Activated naive CD4-positive, alpha-beta T cell treated with Interleukin-2 at 50 U/mL for 16 hours (primary cell): Measurements from ENCODE around the gene P2RY1.
"Not testable (repeated sequence)": the region's sequence is repeated elsewhere in the genome, so short reads cannot be mapped to it uniquely, and the experiment has no call there.

ENCODE experiments used
- DNase-seq: peaks from one replicate; pipeline ENCODE4 v3.0.0-alpha.2; 2020

Gene P2RY1

GRCh38 chr3:152839511-152839910 is 4.6 kb downstream of the P2RY1 start:
- DNase-seq: no peak

DNA sequence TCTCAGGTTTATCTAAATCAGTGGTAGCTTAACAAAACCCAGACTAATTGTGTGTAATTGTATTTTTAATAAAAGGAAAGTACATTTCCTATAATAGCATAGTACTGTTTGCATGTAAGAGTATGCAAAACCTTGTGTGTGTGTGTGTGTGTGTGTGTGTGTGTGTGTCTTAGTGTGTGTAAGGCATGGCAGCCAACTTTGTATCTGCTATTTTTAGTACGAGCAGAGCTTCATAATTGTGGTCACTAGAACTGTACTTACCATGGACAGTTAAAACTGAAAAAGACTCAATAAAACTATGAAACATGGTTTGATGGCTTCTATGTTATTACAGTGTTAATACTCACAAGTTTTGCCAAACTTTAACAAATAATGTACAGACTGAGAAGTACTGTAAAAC is 6.2 kb downstream of the P2RY1 start:
- no peak for DNase-seq

DNA sequence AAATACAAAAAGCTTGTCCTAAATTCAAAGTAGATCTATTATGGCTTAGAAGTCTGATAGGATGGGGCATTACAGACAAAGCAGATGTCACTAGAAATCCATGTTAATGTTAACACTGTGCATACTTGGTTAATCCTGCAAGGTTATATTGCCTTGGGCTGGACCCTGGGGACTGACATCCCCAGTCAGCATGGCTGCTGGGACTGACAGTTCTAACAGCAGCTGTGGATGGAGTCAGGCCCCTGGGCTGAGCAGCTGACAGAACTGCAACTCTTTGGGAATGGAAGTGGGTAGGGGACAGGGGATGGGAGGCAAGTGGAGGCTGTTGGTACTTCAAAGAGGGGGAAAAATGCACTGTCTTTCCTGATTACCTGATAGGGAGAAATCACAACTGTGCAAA is 7.5 kb downstream of the P2RY1 start:
- DNase-seq: no peak

DNA sequence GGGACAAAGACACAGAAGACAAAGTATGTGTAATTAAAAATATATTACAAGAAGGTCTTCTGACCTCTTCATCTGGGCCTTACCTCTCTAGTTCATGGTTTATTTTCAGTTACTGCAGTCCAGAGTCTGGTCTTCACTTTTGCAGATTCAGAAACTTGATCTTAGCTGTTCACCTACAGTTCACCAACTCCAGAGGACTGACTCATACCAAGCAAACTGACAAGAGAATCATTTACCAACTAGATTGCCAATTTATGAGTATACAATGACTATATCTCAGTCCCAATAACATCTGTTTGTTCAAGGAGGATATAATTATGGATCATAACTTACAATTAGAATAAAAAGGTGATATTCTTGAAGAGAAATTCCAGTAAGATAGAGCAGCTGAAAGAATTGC is 9.0 kb downstream of the P2RY1 start:
- DNase-seq: no peak

GRCh38 chr3:152846572-152847202 is 11.8 kb downstream of the P2RY1 start:
- not testable (repeated sequence) for DNase-seq

- not testable (repeated sequence) for DNase-seq
These were observed 12.7 kb downstream of the P2RY1 start for GRCh38 chr3:152847599-152847998.

- no peak for DNase-seq
These were observed 15.2 kb downstream of the P2RY1 start for GRCh38 chr3:152849996-152850578.

DNA sequence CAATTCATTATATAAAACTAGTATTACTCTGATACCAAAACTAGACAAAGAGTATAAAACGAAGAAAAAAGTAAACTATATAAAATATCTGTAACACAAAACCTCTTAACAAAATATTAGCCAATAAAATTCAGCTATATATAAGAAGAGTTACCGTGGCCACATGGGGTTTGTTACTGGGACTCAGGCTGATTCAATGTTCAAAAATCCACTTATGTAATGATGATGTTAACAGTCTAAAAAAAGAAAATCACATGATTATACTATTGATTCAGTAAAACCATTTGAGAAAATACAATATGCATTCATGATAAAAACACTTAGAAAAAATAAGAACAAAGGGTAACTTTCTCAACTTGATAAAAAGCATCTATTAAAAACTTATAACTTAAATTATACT is 18.3 kb downstream of the P2RY1 start:
- no peak for DNase-seq

- no peak for DNase-seq
These were observed 22.2 kb downstream of the P2RY1 start for GRCh38 chr3:152857082-152857481.

GRCh38 chr3:152858170-152858800 is 23.4 kb downstream of the P2RY1 start:
- DNase-seq: no peak

- DNase-seq: no peak
These were observed 25.8 kb downstream of the P2RY1 start for GRCh38 chr3:152860736-152861135.

DNA sequence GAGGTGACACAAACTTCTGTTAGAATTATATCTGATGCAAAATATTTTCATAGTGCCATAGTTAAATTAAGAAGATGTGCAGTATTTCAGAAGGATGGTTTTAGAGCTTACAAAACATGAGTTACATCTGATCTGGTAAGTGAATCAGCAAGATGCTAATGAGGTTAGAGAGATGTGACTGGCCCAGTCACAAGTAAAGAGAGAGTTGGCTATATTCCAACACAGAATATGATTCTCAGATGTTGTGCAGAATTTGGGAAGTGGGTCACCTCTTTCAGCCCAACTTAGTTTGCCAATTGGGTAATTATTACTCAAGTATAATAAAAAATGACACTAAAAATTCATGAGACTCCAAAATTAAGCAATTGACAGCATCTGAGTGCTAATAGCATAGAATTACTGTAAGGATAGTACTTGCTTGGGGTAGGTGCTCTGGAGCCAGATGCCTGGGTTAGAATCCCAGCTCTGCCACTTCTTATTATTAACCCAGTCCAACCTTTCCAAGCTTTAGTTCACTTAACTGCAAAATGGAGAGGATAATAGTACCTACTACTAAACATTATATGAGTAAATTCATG is 30.8 kb downstream of the P2RY1 start:
- no peak for DNase-seq

DNA sequence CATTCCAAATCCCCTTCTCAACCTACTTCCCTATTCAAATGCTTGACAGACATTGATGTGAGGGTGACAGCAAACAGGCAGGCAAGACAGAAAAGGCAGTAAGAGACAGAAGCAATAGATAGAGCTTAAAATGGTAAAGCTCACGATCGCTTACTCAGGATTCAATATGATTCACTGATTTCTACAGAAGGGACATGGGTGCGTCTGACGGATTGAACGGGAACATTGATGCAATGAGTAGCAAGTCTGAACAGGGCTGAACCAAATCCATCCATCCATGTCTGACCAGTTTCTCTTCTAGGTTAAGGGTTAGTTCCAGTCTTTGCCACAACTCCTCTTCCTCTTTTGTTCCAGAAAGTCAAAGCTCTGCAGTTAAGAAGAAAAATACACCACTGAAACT is 35.1 kb downstream of the P2RY1 start:
- DNase-seq: no peak

DNA sequence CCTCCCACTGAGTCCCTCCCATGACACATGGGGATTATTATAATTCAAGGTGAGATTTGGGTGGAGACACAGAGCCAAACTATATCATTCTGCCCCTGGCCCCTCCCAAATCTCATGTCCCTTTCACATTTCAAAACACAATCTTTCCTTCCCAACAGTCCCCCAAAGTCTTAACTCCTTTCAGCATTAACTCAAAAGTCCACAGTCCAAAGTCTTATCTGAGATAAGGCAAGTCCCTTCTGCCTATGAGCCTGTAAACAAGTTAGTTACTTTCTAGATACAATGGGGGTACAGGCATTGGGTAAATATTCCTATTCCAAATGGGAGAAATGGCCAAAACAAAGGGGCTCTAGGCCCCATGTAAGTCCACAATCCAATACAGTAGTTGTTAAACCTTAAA is 38.4 kb downstream of the P2RY1 start:
- not testable (repeated sequence) for DNase-seq

DNA sequence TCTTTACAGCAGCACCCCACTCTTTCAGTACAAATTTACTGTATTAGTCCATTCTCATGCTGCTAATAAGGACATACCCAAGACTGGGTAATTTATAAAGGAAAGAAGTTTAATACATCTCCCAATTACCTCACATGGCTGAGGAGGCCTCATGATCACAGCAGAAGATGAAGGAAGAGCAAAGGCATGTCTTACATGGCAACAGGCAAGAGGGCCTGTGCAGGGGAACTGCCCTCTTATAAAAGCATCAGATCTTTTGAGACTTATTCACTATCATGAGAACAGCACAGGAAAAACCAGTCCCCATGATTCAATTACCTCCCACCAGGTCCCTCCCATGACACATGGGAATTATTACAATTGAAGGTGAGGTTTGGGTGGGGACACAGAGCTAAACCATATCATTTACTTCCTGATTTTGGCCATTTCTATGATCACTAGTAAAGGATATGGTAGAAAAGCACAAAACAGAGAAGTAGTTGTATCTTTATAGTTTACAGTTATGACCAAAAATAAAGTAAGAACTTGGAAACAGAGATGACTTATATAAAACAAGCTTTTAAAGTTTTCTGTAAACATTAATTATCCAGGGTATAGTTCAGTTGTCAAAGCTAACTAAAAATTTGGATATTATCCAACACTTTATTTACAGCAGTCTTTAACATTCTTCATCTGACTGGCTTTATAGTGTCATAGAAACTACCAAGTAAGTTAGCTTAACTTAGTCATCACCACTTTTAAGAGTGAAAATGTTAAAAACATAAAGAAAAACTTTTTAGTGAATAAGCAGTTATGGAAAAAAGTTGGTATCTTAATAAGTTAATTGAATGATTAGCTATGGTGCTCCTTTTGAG is 40.2 kb downstream of the P2RY1 start:
- no peak for DNase-seq

DNA sequence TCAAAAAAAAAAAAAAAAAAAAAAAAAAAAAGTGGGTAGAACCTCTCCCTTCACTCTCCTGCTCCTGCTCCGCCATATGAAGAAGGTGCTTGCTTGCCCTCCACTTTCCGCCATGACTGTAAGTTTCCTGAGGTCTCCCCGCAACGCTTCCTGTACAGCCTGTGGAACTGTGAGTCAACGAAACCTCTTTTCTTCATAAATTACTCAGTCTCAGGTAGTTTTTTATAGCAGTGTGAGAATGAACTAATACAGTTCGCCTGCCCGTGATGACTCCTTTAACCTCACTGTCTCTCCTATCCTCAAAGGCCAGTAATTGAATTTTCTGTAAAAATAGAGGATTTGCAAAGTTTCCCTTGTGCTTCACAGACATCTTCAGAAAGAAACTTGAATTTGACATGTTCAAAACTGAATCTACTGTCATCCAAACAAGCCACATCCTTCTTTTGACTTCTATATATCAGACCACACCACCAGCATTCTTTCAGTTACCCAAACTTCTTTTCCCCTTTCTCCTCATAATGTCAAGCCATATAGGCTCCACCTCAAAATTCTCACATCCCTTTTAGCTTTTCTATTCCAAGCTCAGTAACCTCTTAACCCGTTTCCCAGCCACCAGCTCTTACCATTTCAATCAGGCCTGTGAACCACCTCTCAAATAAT is 44.3 kb downstream of the P2RY1 start:
- no peak for DNase-seq

- no peak for DNase-seq
These were observed 44.9 kb downstream of the P2RY1 start for GRCh38 chr3:152879790-152880174.

DNA sequence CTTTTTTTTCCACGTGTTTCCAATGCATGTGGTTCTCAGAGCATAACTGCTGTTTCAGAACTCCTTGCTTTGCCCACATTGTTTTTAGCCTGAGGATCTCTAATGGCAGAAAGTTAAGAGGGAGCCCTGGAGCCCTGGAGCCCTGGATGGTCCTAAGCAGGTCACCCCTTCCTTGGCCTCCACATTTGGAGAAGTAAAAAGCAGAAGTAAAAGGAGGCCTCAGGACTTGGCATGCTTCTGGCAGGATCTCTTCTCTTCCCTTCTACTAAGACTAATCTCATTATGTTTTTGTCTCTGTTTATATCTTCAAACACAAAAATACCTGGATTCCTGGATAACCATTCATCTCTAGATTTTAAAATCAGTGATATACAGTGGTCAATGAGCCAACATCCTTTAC is 50.1 kb downstream of the P2RY1 start:
- DNase-seq: no peak
